HEK293 (cell line): ENCODE data around the gene CDH5.
A peak's percentile ranks its signal among the peaks of the same experiment; 100 is the strongest.

ENCODE experiments used
- CTCF ChIA-PET: fragments of 350-600 bp; formaldehyde crosslinking; extraction: SDS; loops from one replicate; lab custom pipeline; 2021; ENCODE audit warnings: antibody characterized with exemption; lab: Yijun Ruan, JAX
- POLR2A ChIA-PET: fragments of 300-600 bp; formaldehyde crosslinking; extraction: SDS; loops from one replicate; lab custom pipeline; 2020; ENCODE audit warnings: antibody characterized with exemption, inconsistent platforms; lab: Yijun Ruan, JAX
- H3K27ac ChIP-seq: fragments of 200-500 bp; sonication (Bioruptor generic); 2 replicates; pipeline ENCODE4 v1.5.1; 2014; ENCODE audit warnings: low read depth, low read length, control low read depth, inconsistent platforms; ENCODE audit errors: extremely low read depth
- H3K36me3 ChIP-seq, 2 experiments: fragments of 200-500 bp in 1 of 2; sonication (Bioruptor generic) in 1 of 2; 1 replicate in 1 of 2; 2 replicates in 1 of 2; pipeline ENCODE4 v1.5.1; 2014 to 2017; ENCODE audit warnings: inconsistent platforms in 2 of 2, low read length in 2 of 2; ENCODE audit not compliant: control insufficient read depth in 2 of 2, insufficient read depth in 1 of 2
- H3K4me1 ChIP-seq: fragments of 200-500 bp; sonication (Bioruptor generic); 2 replicates; pipeline ENCODE4 v1.5.1; 2014; ENCODE audit warnings: mild to moderate bottlenecking, low read length, inconsistent platforms; ENCODE audit not compliant: control insufficient read depth, insufficient read depth
- H3K4me3 ChIP-seq: 2 replicates; pipeline ENCODE4 v1.5.1; 2011; ENCODE audit warnings: low read depth, mild to moderate bottlenecking, control low read depth, low read length, moderate library complexity
- H3K9me3 ChIP-seq: fragments of 200-500 bp; sonication (Bioruptor generic); 2 replicates; pipeline ENCODE4 v1.5.1; 2014; ENCODE audit warnings: low read depth, low read length, inconsistent platforms; ENCODE audit not compliant: control insufficient read depth, insufficient read depth
- GLI4 ChIP-seq: fragments of 450-650 bp; formaldehyde crosslinking; IDR thresholded peaks from 2 replicates; pipeline ENCODE4 v1.5.1; 2016; ENCODE audit warnings: missing biosample characterization, missing genetic modification characterization
- GLIS1 ChIP-seq: fragments of 450-650 bp; formaldehyde crosslinking; IDR thresholded peaks from 2 replicates; pipeline ENCODE4 v1.5.1; 2016; ENCODE audit warnings: missing biosample characterization, missing genetic modification characterization
- KLF10 ChIP-seq: fragments of 450-650 bp; IDR thresholded peaks from 2 replicates; pipeline ENCODE4 v1.5.1; 2018; ENCODE audit warnings: missing biosample characterization, mild to moderate bottlenecking, missing genetic modification characterization
- WT1 ChIP-seq: fragments of 450-650 bp; formaldehyde crosslinking; IDR thresholded peaks from 2 replicates; pipeline ENCODE4 v1.5.1; 2016; ENCODE audit warnings: missing biosample characterization, missing genetic modification characterization
- ZBTB10 ChIP-seq: fragments of 450-650 bp; formaldehyde crosslinking; IDR thresholded peaks from 2 replicates; pipeline ENCODE4 v1.5.1; 2016; ENCODE audit warnings: missing biosample characterization, missing genetic modification characterization
- ZBTB11 ChIP-seq: fragments of 450-650 bp; formaldehyde crosslinking; conservative IDR thresholded peaks from 2 replicates; pipeline ENCODE4 v1.5.1; 2016; ENCODE audit warnings: low read depth, missing biosample characterization, missing genetic modification characterization
- ZBTB20 ChIP-seq: fragments of 450-650 bp; formaldehyde crosslinking; IDR thresholded peaks from 2 replicates; pipeline ENCODE4 v1.5.1; 2016; ENCODE audit warnings: missing biosample characterization, missing genetic modification characterization
- ZBTB21 ChIP-seq: fragments of 450-650 bp; formaldehyde crosslinking; IDR thresholded peaks from 2 replicates; pipeline ENCODE4 v1.5.1; 2017; ENCODE audit warnings: missing biosample characterization, missing genetic modification characterization
- ZFP3 ChIP-seq: fragments of 450-650 bp; formaldehyde crosslinking; IDR thresholded peaks from 2 replicates; pipeline ENCODE4 v1.5.1; 2016; ENCODE audit warnings: low read depth, missing biosample characterization, missing genetic modification characterization
- ZNF155 ChIP-seq: fragments of 450-650 bp; formaldehyde crosslinking; IDR thresholded peaks from 2 replicates; pipeline ENCODE4 v1.5.1; 2016; ENCODE audit warnings: missing biosample characterization, missing genetic modification characterization
- ZNF169 ChIP-seq: fragments of 450-650 bp; formaldehyde crosslinking; IDR thresholded peaks from 2 replicates; pipeline ENCODE4 v1.5.1; 2016; ENCODE audit warnings: missing biosample characterization, missing genetic modification characterization
- ZNF18 ChIP-seq: fragments of 450-650 bp; formaldehyde crosslinking; IDR thresholded peaks from 2 replicates; pipeline ENCODE4 v1.5.1; 2016; ENCODE audit warnings: missing biosample characterization, missing genetic modification characterization
- ZNF2 ChIP-seq: fragments of 450-650 bp; formaldehyde crosslinking; IDR thresholded peaks from 2 replicates; pipeline ENCODE4 v1.5.1; 2016; ENCODE audit warnings: missing biosample characterization, missing genetic modification characterization
- ZNF223 ChIP-seq: fragments of 450-650 bp; formaldehyde crosslinking; IDR thresholded peaks from 2 replicates; pipeline ENCODE4 v1.5.1; 2016; ENCODE audit warnings: missing biosample characterization, missing genetic modification characterization
- ZNF335 ChIP-seq: fragments of 450-650 bp; formaldehyde crosslinking; conservative IDR thresholded peaks from 2 replicates; pipeline ENCODE4 v1.5.1; 2016; ENCODE audit warnings: missing biosample characterization, missing genetic modification characterization
- ZNF398 ChIP-seq: fragments of 450-650 bp; formaldehyde crosslinking; IDR thresholded peaks from 2 replicates; pipeline ENCODE4 v1.5.1; 2017; ENCODE audit warnings: missing biosample characterization, missing genetic modification characterization
- ZNF416 ChIP-seq: fragments of 450-650 bp; formaldehyde crosslinking; IDR thresholded peaks from 2 replicates; pipeline ENCODE4 v1.5.1; 2016; ENCODE audit warnings: missing biosample characterization, missing genetic modification characterization
- ZNF48 ChIP-seq: fragments of 450-650 bp; formaldehyde crosslinking; IDR thresholded peaks from 2 replicates; pipeline ENCODE4 v1.5.1; 2016; ENCODE audit warnings: missing biosample characterization, missing genetic modification characterization
- ZNF514 ChIP-seq: fragments of 450-650 bp; formaldehyde crosslinking; IDR thresholded peaks from 2 replicates; pipeline ENCODE4 v1.5.1; 2016; ENCODE audit warnings: missing biosample characterization, missing genetic modification characterization
- ZNF544 ChIP-seq: fragments of 450-650 bp; formaldehyde crosslinking; IDR thresholded peaks from 2 replicates; pipeline ENCODE4 v1.5.0; 2017; ENCODE audit warnings: missing biosample characterization, missing genetic modification characterization
- ZNF549 ChIP-seq: fragments of 450-650 bp; IDR thresholded peaks from 2 replicates; pipeline ENCODE4 v1.5.1; 2018; ENCODE audit warnings: missing biosample characterization, missing genetic modification characterization, mild to moderate bottlenecking, inconsistent platforms, moderate library complexity
- ZNF654 ChIP-seq: fragments of 450-650 bp; formaldehyde crosslinking; IDR thresholded peaks from 2 replicates; pipeline ENCODE4 v1.5.1; 2016; ENCODE audit warnings: low read depth, missing biosample characterization, missing genetic modification characterization
- ZNF664 ChIP-seq: fragments of 450-650 bp; formaldehyde crosslinking; IDR thresholded peaks from 2 replicates; pipeline ENCODE4 v1.5.1; 2016; ENCODE audit warnings: missing biosample characterization, missing genetic modification characterization
- ZNF777 ChIP-seq: fragments of 450-650 bp; formaldehyde crosslinking; IDR thresholded peaks from 2 replicates; pipeline ENCODE4 v1.5.1; 2017; ENCODE audit warnings: missing biosample characterization, missing genetic modification characterization, borderline replicate concordance
- ZSCAN16 ChIP-seq: fragments of 450-650 bp; formaldehyde crosslinking; IDR thresholded peaks from 2 replicates; pipeline ENCODE4 v1.5.1; 2016; ENCODE audit warnings: missing biosample characterization, missing genetic modification characterization
- ZSCAN23 ChIP-seq: fragments of 450-650 bp; formaldehyde crosslinking; IDR thresholded peaks from 2 replicates; pipeline ENCODE4 v1.5.1; 2016; ENCODE audit warnings: missing biosample characterization, missing genetic modification characterization
- ZXDB ChIP-seq: fragments of 450-650 bp; formaldehyde crosslinking; IDR thresholded peaks from 2 replicates; pipeline ENCODE4 v1.5.1; 2016; ENCODE audit warnings: missing biosample characterization, missing genetic modification characterization
- TF ChIP-seq, protein P1 (sequence below): fragments of 450-650 bp; formaldehyde crosslinking; optimal IDR thresholded peaks from 2 replicates; pipeline ENCODE3; 2016; ENCODE audit warnings: missing biosample characterization, mild to moderate bottlenecking, missing genetic modification characterization

Gene CDH5

GRCh38 chr16:66406534-66407221 is 40.2 kb downstream of the CDH5 start:
- Histone ChIP-seq H3K27ac (no peak overlapping the region), H3K4me3 (peak overlapping the region; percentile 51), H3K4me1 (no peaks in the 10 kb centered on the region; the same call in 1 of the 2 replicates), H3K9me3 (no peaks in the 10 kb centered on the region), H3K36me3 (no peaks in the 10 kb centered on the region)
- CTCF ChIA-PET: interaction anchor here (0.6 to 4.5 kb wide), 38 partner anchors 9 to 499 kb away, joined by 3 to 55 read pairs (median 4); partner anchors contain the start of gene CKLF
- POLR2A ChIA-PET: interaction anchor here (0.5 to 0.6 kb wide), 3 partner anchors 69 to 115 kb away, joined by 3 to 5 read pairs (median 3); no protein-coding TSS in a partner anchor
- TF ChIP-seq ZFP3 (tag by site-specific recombination): no peak
- TF ChIP-seq ZNF514 (tag by site-specific recombination): no peak
- no peak; the same call in none of the 2 replicates for TF ChIP-seq ZNF398 (tag by site-specific recombination)
- peak; percentile 88 for TF ChIP-seq ZNF335
- TF ChIP-seq GLIS1 (tag by site-specific recombination): no peak
- TF ChIP-seq ZNF223 (tag by site-specific recombination): no peak
- TF ChIP-seq ZNF654 (tag by site-specific recombination): peak; percentile 91
- TF ChIP-seq ZNF169 (tag by site-specific recombination): no peak
- TF ChIP-seq GLI4 (tag by site-specific recombination): no peak
- no peak for TF ChIP-seq ZNF416 (tag by site-specific recombination)
- no peak for TF ChIP-seq ZNF544 (tag by site-specific recombination)
- peak; percentile 74 for TF ChIP-seq ZBTB10 (tag by site-specific recombination)
- no peak for TF ChIP-seq ZNF48 (tag by site-specific recombination)
- no peak for TF ChIP-seq ZNF18
- no peak for TF ChIP-seq KLF10 (tag by site-specific recombination)
- TF ChIP-seq ZNF2: peak; percentile 47; the same call in 1 of the 2 replicates
- TF ChIP-seq ZSCAN16 (tag by site-specific recombination): no peak
- peak; percentile 33; the same call in 1 of the 2 replicates for TF ChIP-seq ZNF777 (tag by site-specific recombination)
- no peak for TF ChIP-seq ZSCAN23 (tag by site-specific recombination)
- no peak for TF ChIP-seq ZBTB21
- TF ChIP-seq ZNF549: no peak
- TF ChIP-seq ZBTB20 (tag by site-specific recombination): 0 out of 2 replicates have a peak, but pooled peaks have one; percentile 14
- TF ChIP-seq WT1 (tag by site-specific recombination): no peak
- 0 out of 2 replicates have a peak, but pooled peaks have one; percentile 34 for TF ChIP-seq ZXDB
- TF ChIP-seq ZNF664 (tag by site-specific recombination): no peak
- 0 out of 2 replicates have a peak, but pooled peaks have one; percentile 26 for TF ChIP-seq ZBTB11 (tag by site-specific recombination)
- no peak for TF ChIP-seq ZNF155 (tag by site-specific recombination)
- TF ChIP-seq, protein P1, sequence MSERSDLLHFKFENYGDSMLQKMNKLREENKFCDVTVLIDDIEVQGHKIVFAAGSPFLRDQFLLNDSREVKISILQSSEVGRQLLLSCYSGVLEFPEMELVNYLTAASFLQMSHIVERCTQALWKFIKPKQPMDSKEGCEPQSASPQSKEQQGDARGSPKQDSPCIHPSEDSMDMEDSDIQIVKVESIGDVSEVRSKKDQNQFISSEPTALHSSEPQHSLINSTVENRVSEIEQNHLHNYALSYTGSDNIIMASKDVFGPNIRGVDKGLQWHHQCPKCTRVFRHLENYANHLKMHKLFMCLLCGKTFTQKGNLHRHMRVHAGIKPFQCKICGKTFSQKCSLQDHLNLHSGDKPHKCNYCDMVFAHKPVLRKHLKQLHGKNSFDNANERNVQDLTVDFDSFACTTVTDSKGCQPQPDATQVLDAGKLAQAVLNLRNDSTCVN: peak; percentile 14
